22Rv1 (cell line): ENCODE results near the gene NSG1.
A peak's percentile ranks its signal among the peaks of the same experiment; 100 is the strongest.

ENCODE experiments used
- CTCF ChIP-seq: fragments of 450-650 bp; IDR thresholded peaks from 2 replicates; pipeline ENCODE4 v1.5.1; 2017; ENCODE audit warnings: mild to moderate bottlenecking
- ZFX ChIP-seq: fragments of 450-650 bp; IDR thresholded peaks from 2 replicates; pipeline ENCODE4 v1.6.1; 2017; ENCODE audit warnings: antibody characterized with exemption, borderline replicate concordance

- TF ChIP-seq CTCF (peak; percentile 67), ZFX (no peak)
Observed at GRCh38 chr4:4384837-4385236, 2.1 kb upstream of the NSG1 start.
